Endothelial cell of umbilical vein (primary cell): Measurements from ENCODE around the gene RILPL1. TPM values are rescaled to one million over a fixed set of nuclear protein-coding genes. Genes with fewer than 3 reads are reported as not detected.

Experiments used
- BruUV-seq: library from RNA; stranded (reverse); fragments of 400-500 nt; replicated peaks from 2 replicates; lab custom pipeline; 2021; lab: Mats Ljungman, UMichigan
- CTCF ChIA-PET: fragments of 300-600, 350-600 bp; sonication (Branson Sonifier 250); formaldehyde crosslinking; loops from one replicate; lab custom pipeline; 2021; ENCODE audit warnings: antibody characterized with exemption, inconsistent platforms; lab: Charles Lee
- POLR2A ChIA-PET: fragments of 300-600, 350-600 bp; sonication (Branson Sonifier 250); formaldehyde crosslinking; loops from one replicate; lab custom pipeline; 2021; ENCODE audit warnings: antibody characterized with exemption, inconsistent platforms; lab: Charles Lee
- DNase-seq: peaks from one replicate; pipeline ENCODE4 v3.0.0-alpha.2; 2011; ENCODE audit warnings: low read depth, low spot score
- FAIRE-seq: peaks from 2 replicates; lab custom pipeline; 2011; peaks lifted over from hg19 to GRCh38; lab: Jason Lieb, UNC
- H2AFZ ChIP-seq: 2 replicates; pipeline ENCODE4 v1.6.0; 2012; ENCODE audit warnings: low read depth, low read length, control low read depth, inconsistent platforms
- H3K27ac ChIP-seq: 2 replicates; pipeline ENCODE4 v1.5.1; 2011; ENCODE audit warnings: low read depth, mild to moderate bottlenecking, control low read depth, low read length, moderate library complexity; ENCODE audit not compliant: insufficient read depth
- H3K27me3 ChIP-seq, 2 experiments: 2 replicates each; pipeline versions ENCODE4 v1.6.0 to v1.6.1; 2011; ENCODE audit warnings: low read length in 2 of 2, mixed read lengths in 1 of 2; ENCODE audit not compliant: control insufficient read depth in 2 of 2, insufficient read depth in 2 of 2
- H3K36me3 ChIP-seq, 2 experiments: 2 replicates in 1 of 2; 3 replicates in 1 of 2; pipeline ENCODE4 v1.5.1; 2011; ENCODE audit warnings: low read length in 2 of 2, mild to moderate bottlenecking in 1 of 2, moderate library complexity in 1 of 2; ENCODE audit not compliant: control insufficient read depth in 2 of 2, insufficient read depth in 2 of 2; ENCODE audit errors: extremely low read depth in 1 of 2
- H3K4me1 ChIP-seq: 3 replicates; pipeline ENCODE4 v1.5.1; 2011; ENCODE audit warnings: mild to moderate bottlenecking, low read length; ENCODE audit not compliant: control insufficient read depth, insufficient read depth; ENCODE audit errors: extremely low read depth
- H3K4me2 ChIP-seq: 2 replicates; pipeline ENCODE4 v1.6.1; 2011; ENCODE audit warnings: low read length, control low read depth, mixed read lengths; ENCODE audit not compliant: insufficient read depth
- H3K4me3 ChIP-seq, 3 experiments: fragments of 200-600 bp in 1 of 3; sonication (generic), shearing (Covaris generic) in 1 of 3; replicated peaks in 1 of 3; 2 replicates each; pipeline ENCODE4 v1.5.1; 2011 to 2016; ENCODE audit warnings: control low read depth in 3 of 3, low read length in 3 of 3, mild to moderate bottlenecking in 2 of 3, inconsistent platforms in 1 of 3, low read depth in 1 of 3, moderate library complexity in 1 of 3; ENCODE audit not compliant: insufficient read depth in 1 of 3
- H3K79me2 ChIP-seq: 2 replicates; pipeline ENCODE4 v1.6.0; 2012; ENCODE audit warnings: low read length, inconsistent platforms; ENCODE audit not compliant: control insufficient read depth, insufficient read depth
- H3K9ac ChIP-seq: replicated peaks from 2 replicates; pipeline ENCODE3; 2011; ENCODE audit warnings: low read length, control low read depth; ENCODE audit not compliant: insufficient read depth; ENCODE audit errors: extremely low read depth
- H3K9me1 ChIP-seq: replicated peaks from 3 replicates; pipeline ENCODE4 v1.6.0; 2011; ENCODE audit warnings: mild to moderate bottlenecking, low read length; ENCODE audit not compliant: control insufficient read depth, insufficient read depth; ENCODE audit errors: extremely low read depth
- H3K9me3 ChIP-seq: replicated peaks from 2 replicates; pipeline ENCODE4 v1.5.1; 2012; ENCODE audit warnings: low read length, inconsistent platforms; ENCODE audit not compliant: control insufficient read depth, insufficient read depth
- H4K20me1 ChIP-seq: replicated peaks from 2 replicates; pipeline ENCODE3; 2011; ENCODE audit warnings: mild to moderate bottlenecking, low read length; ENCODE audit not compliant: control insufficient read depth, insufficient read depth; ENCODE audit errors: extremely low read depth
- EZH2 ChIP-seq: IDR thresholded peaks from 2 replicates; pipeline ENCODE4 v1.6.1; 2012; ENCODE audit warnings: borderline replicate concordance, low read depth, mild to moderate bottlenecking, moderate library complexity, low read length, inconsistent platforms; ENCODE audit not compliant: severe bottlenecking
- FOS ChIP-seq: IDR thresholded peaks from 2 replicates; pipeline ENCODE4 v1.6.1; 2011; ENCODE audit warnings: mild to moderate bottlenecking, low read length, moderate library complexity, borderline replicate concordance; ENCODE audit not compliant: insufficient read depth
- GATA2 ChIP-seq: IDR thresholded peaks from 2 replicates; pipeline ENCODE4 v1.7.0; 2011; ENCODE audit warnings: low read depth, mild to moderate bottlenecking, moderate library complexity, mixed read lengths, low read length; ENCODE audit not compliant: insufficient read length, insufficient read depth
- JUN ChIP-seq: IDR thresholded peaks from 2 replicates; pipeline ENCODE4 v1.6.1; 2011; ENCODE audit warnings: borderline replicate concordance, low read depth; ENCODE audit not compliant: insufficient read length, insufficient read depth
- MAX ChIP-seq: IDR thresholded peaks from 2 replicates; pipeline ENCODE4 v1.6.1; 2011; ENCODE audit not compliant: insufficient read depth, insufficient read length
- MYC ChIP-seq: IDR thresholded peaks from one replicate; pipeline ENCODE4 v1.6.1; 2011; ENCODE audit warnings: mild to moderate bottlenecking, low read depth, low read length
- POLR2A ChIP-seq: IDR thresholded peaks from 2 replicates; pipeline ENCODE4 v1.6.1; 2012; ENCODE audit warnings: low read depth, mild to moderate bottlenecking, control low read depth, low read length
- POLR2AphosphoS5 ChIP-seq: IDR thresholded peaks from 2 replicates; pipeline ENCODE4 v1.6.1; 2012; ENCODE audit warnings: low read depth, mild to moderate bottlenecking, control low read depth, low read length, moderate library complexity; ENCODE audit not compliant: insufficient read depth
- dilution Hi-C: fragments of 300-500 bp; cut with MboI; formaldehyde crosslinking; loops from one replicate; pipeline ENCODE4 v1.15.0; 2019; ENCODE audit warnings: low sequenced_read_pairs; ENCODE audit not compliant: extremely low pct_ligation_motif_present
- intact Hi-C: fragments of 100-400 bp; cut with micrococcal nuclease; formaldehyde crosslinking; loops from one replicate; pipeline ENCODE4 v1.10.0; 2022
- polyA plus RNA-seq, 4 experiments: library from polyadenylated mRNA; depleted of rRNA in 3 of 4; stranded (reverse) in 3 of 4; unstranded in 1 of 4; fragments of >200 nt; gene quantifications; 2 replicates each; pipeline versions ENCODE4 v1.2.1 to v1.2.3, GENCODE V29; 2011 to 2012; ENCODE audit warnings: missing spikeins in 1 of 4
- total RNA-seq: library from RNA; stranded (reverse); gene quantifications from 2 replicates; pipeline ENCODE4 v1.2.3, GENCODE V29; 2021
- TF ChIP-seq, protein P1 (sequence below), 2 donors: IDR thresholded peaks; 1 replicate in 1 of 2; 2 replicates in 1 of 2; pipeline ENCODE4 v1.5.1; 2011; ENCODE audit warnings: low read length in 2 of 2, mild to moderate bottlenecking in 2 of 2, moderate library complexity in 2 of 2, control low read depth in 1 of 2, inconsistent platforms in 1 of 2, low read depth in 1 of 2; ENCODE audit not compliant: insufficient read depth in 1 of 2; ENCODE audit errors: extremely low read depth in 1 of 2

The RILPL1 gene
- total and polyA plus RNA-seq, 2 donors (not counting 3 experiments of a cell fraction or from before 2014, with no cell fraction given): 30.4 to 34.3 TPM

DNA sequence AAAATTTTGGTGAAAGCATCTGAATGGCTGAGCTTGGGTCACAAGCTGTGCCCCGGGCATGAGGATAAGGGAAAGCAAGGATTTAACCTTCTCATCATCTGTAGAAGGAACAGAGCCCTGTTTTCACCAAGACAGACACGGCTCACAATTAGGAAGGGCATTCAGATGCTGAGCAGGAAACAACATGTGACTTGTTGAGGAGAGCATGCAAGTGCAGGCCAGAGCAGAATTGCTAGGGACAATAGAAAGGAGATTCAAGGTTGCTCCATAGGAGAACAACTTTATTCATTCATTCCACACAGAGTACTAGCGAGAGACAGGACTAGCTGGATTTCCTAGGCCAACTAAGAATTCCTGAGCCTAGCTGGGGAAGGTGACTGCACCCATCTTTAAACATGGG is 14.6 kb upstream of the RILPL1 start:
- no peak for DNase-seq
- BruUV-seq: no TSS peak
- H3K9me3 ChIP-seq: no peaks in the 10 kb centered on the region
- POLR2A ChIA-PET: no interaction called here
- peaks cover 5 to 9% of the 10 kb centered on the region in 2 experiments for H3K27me3 ChIP-seq
- dilution Hi-C loops (no loop called here), intact Hi-C loops (no loop called here)
- no peak overlapping the region for H3K4me3 ChIP-seq
- H3K9me1 ChIP-seq: no peaks in the 10 kb centered on the region
- H3K4me2 ChIP-seq: no peak overlapping the region
- H3K79me2 ChIP-seq: no peaks in the 10 kb centered on the region
- no peak overlapping the region for H2AFZ ChIP-seq
- no peaks in the 10 kb centered on the region for H3K4me1 ChIP-seq
- CTCF ChIA-PET: interaction anchor here (1.0 to 1.5 kb wide), 2 partner anchors 34 to 257 kb away, joined by 3 to 6 read pairs; no protein-coding TSS in a partner anchor
- H3K27ac ChIP-seq: no peak overlapping the region
- no peaks in the 10 kb centered on the region for H4K20me1 ChIP-seq
- no peak for FAIRE-seq
- H3K9ac ChIP-seq: no peak overlapping the region
- no peaks in the 10 kb centered on the region for H3K36me3 ChIP-seq
- TF ChIP-seq POLR2A (no peak), JUN (no peak), GATA2 (no peak), EZH2 (no peak), FOS (no peak), POLR2AphosphoS5 (no peak), MAX (no peak), MYC (no peak)
- TF ChIP-seq, protein P1, sequence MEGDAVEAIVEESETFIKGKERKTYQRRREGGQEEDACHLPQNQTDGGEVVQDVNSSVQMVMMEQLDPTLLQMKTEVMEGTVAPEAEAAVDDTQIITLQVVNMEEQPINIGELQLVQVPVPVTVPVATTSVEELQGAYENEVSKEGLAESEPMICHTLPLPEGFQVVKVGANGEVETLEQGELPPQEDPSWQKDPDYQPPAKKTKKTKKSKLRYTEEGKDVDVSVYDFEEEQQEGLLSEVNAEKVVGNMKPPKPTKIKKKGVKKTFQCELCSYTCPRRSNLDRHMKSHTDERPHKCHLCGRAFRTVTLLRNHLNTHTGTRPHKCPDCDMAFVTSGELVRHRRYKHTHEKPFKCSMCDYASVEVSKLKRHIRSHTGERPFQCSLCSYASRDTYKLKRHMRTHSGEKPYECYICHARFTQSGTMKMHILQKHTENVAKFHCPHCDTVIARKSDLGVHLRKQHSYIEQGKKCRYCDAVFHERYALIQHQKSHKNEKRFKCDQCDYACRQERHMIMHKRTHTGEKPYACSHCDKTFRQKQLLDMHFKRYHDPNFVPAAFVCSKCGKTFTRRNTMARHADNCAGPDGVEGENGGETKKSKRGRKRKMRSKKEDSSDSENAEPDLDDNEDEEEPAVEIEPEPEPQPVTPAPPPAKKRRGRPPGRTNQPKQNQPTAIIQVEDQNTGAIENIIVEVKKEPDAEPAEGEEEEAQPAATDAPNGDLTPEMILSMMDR (IDR thresholded peaks at IDR 0.05; ENCODE audit: extremely low read depth in 1 of 2, insufficient read depth in 1 of 2, low read depth in 1 of 2, low read length in 2 of 2): no peak
